Activated naive CD4-positive, alpha-beta T cell (primary cell): ENCODE measurements around the gene BDP1.
"Not testable (repeated sequence)": the region's sequence is repeated elsewhere in the genome, so short reads cannot be mapped to it uniquely, and the experiment has no call there.

Experiments
- DNase-seq, 4 experiments: peaks; one replicate each; lab custom pipeline; 2025; lab: John Stamatoyannopoulos, UW

Gene BDP1

GRCh38 chr5:71455427-71456361, at the start of gene BDP1:
Gene BDP1 (plus strand): TSS chr5:71455651. CDS start chr5:71455878, 227 bp downstream.
- peak; percentile 84 to 96 (median 95) for DNase-seq

GRCh38 chr5:71410088-71410487, 45.4 kb upstream of the BDP1 start:
- not testable (repeated sequence) for DNase-seq

GRCh38 chr5:71415626-71416025, 39.8 kb upstream of the BDP1 start:
- DNase-seq = not testable (repeated sequence)

- not testable (repeated sequence) for DNase-seq
Measured at GRCh38 chr5:71418026-71418425, 37.4 kb upstream of the BDP1 start.

GRCh38 chr5:71421278-71421677, 34.2 kb upstream of the BDP1 start:
- DNase-seq = not testable (repeated sequence)

- DNase-seq = not testable (repeated sequence)
Measured at GRCh38 chr5:71423896-71424295, 31.6 kb upstream of the BDP1 start.

- not testable (repeated sequence) for DNase-seq
Measured at GRCh38 chr5:71426686-71427474, 28.6 kb upstream of the BDP1 start.

GRCh38 chr5:71432410-71432809, 23.0 kb upstream of the BDP1 start:
- DNase-seq = not testable (repeated sequence)

- DNase-seq = not testable (repeated sequence)
Measured at GRCh38 chr5:71434825-71435224, 20.6 kb upstream of the BDP1 start.

GRCh38 chr5:71441564-71441963, 13.9 kb upstream of the BDP1 start:
- DNase-seq = not testable (repeated sequence)

- DNase-seq = not testable (repeated sequence)
Measured at GRCh38 chr5:71443891-71444290, 11.6 kb upstream of the BDP1 start.

GRCh38 chr5:71445015-71445414, 10.4 kb upstream of the BDP1 start:
- not testable (repeated sequence) for DNase-seq

GRCh38 chr5:71445523-71446152, 9.8 kb upstream of the BDP1 start:
- not testable (repeated sequence) for DNase-seq

GRCh38 chr5:71446540-71447216, 8.8 kb upstream of the BDP1 start:
- DNase-seq = not testable (repeated sequence)

GRCh38 chr5:71447218-71447808, 8.1 kb upstream of the BDP1 start:
- DNase-seq = peak in 2 of 4 experiments; percentile 2 to 33

- DNase-seq = no peak
Measured at GRCh38 chr5:71452876-71453275, 2.6 kb upstream of the BDP1 start.

GRCh38 chr5:71454913-71455312, 538 bp upstream of the BDP1 start:
- DNase-seq = no peak

- DNase-seq = no peak
Measured at GRCh38 chr5:71456362-71456743, 902 bp downstream of the BDP1 start.

GRCh38 chr5:71457106-71457505, 1.7 kb downstream of the BDP1 start:
- no peak for DNase-seq

- no peak for DNase-seq
Measured at GRCh38 chr5:71460693-71461092, 5.2 kb downstream of the BDP1 start.

GRCh38 chr5:71461360-71461759, 5.9 kb downstream of the BDP1 start:
- DNase-seq = no peak
